Measurements from ENCODE around the gene CARD9.

DNA sequence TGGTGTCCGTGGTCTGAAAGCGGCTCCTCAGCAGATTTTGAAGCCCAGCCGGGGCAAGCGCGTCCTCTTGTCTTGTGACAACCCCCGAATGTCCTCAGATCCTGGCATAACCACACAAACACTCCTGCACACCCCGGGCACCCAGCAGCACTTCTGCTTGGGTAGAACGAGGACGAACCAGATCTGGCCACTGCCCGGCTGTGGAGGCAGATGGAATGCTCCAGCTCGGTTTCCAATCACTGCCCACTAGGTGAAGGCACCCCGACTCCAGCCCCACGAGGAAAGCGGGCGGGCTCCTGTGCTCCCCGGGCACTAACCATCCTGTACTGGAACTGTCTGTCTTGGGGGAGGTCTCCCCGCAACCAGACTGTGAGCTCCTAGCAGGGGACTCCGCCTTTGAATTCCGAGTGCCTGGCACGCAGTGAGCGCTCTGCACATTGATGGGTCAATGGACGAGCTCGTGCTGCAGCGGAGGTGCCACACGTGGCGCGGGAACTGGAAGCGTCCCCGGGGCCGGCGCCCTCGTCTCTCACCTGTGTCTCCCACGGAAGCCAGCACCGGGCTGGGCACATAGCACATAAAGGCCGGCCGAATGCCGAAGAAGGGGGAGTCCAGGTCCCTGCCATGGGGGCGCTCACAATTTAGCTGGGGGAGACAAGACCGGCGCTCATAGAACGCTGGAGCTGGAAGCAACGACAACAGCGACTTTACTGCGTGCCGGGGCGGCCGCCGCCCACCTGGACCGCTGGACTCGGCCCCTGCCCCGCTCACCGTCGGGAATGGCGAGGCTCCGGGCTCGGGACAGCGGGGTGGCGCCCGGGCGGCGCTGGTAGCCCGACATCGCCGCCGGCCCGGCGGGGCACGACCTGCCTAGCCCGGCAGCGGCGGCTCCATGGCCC, 36.3 kb upstream of the CARD9 start:
- TF ChIP-seq, protein P1, sequence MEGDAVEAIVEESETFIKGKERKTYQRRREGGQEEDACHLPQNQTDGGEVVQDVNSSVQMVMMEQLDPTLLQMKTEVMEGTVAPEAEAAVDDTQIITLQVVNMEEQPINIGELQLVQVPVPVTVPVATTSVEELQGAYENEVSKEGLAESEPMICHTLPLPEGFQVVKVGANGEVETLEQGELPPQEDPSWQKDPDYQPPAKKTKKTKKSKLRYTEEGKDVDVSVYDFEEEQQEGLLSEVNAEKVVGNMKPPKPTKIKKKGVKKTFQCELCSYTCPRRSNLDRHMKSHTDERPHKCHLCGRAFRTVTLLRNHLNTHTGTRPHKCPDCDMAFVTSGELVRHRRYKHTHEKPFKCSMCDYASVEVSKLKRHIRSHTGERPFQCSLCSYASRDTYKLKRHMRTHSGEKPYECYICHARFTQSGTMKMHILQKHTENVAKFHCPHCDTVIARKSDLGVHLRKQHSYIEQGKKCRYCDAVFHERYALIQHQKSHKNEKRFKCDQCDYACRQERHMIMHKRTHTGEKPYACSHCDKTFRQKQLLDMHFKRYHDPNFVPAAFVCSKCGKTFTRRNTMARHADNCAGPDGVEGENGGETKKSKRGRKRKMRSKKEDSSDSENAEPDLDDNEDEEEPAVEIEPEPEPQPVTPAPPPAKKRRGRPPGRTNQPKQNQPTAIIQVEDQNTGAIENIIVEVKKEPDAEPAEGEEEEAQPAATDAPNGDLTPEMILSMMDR (conservative IDR thresholded peaks at IDR 0.05; ENCODE audit: low read length) = no peak
- TF ChIP-seq EZH2phosphoT487 (IDR thresholded peaks at IDR 0.05; ENCODE audit: borderline replicate concordance, low read depth, low read length) = no peak

All from OCI-LY7 (cell line).